Frontal cortex (tissue), 4 donors: ENCODE data around the gene RAB4B. TPM values are rescaled to one million over a fixed set of nuclear protein-coding genes. Genes with fewer than 3 reads are reported as not detected.
"Not testable (repeated sequence)": the region's sequence is repeated elsewhere in the genome, so short reads cannot be mapped to it uniquely, and the experiment has no call there.

Experiments used
- DNase-seq, 2 donors: peaks; one replicate each; pipeline ENCODE4 v3.0.0; 2012; ENCODE audit warnings: low spot score in 2 of 2
- FAIRE-seq: peaks from 2 replicates; lab custom pipeline; 2012; peaks lifted over from hg19 to GRCh38; lab: Jason Lieb, UNC
- total RNA-seq: library from RNA; depleted of rRNA; stranded (reverse); fragments of >200 nt; gene quantifications from one replicate; pipeline ENCODE4 v1.2.3, GENCODE V29; 2014
- donor health status: control.
- donor health status: control.
- donor health status: control.

Gene RAB4B
- total RNA-seq, 1 donor from 2014 or later: 6.1 TPM

GRCh38 chr19:40836754-40837429, 58.8 kb downstream of the RAB4B start:
- FAIRE-seq: no peak
- no peak for DNase-seq

GRCh38 chr19:40838477-40838876, 60.4 kb downstream of the RAB4B start:
- DNase-seq, FAIRE-seq: not testable (repeated sequence)

GRCh38 chr19:40842012-40842411, 64.0 kb downstream of the RAB4B start:
- DNase-seq, FAIRE-seq: not testable (repeated sequence)

GRCh38 chr19:40842997-40843652, 65.1 kb downstream of the RAB4B start:
- not testable (repeated sequence) for DNase-seq, FAIRE-seq

- not testable (repeated sequence) for DNase-seq
These were observed 65.6 kb downstream of the RAB4B start for GRCh38 chr19:40843653-40844052.

More at GRCh38 chr19:40843653-40844052, 65.6 kb downstream of the RAB4B start:
- FAIRE-seq: not testable (repeated sequence)

Other genes starting within 250 kb of the RAB4B start
- 1.6 TPM for gene SHKBP1, start 201.4 kb upstream of the RAB4B start, total RNA-seq
- gene LTBP4, start 176.9 kb upstream of the RAB4B start, total RNA-seq: 25.3 TPM
- 16.7 TPM for gene NUMBL, start 87.6 kb upstream of the RAB4B start, total RNA-seq
- 24.5 TPM for gene COQ8B, start 61.4 kb upstream of the RAB4B start, total RNA-seq
- gene ITPKC, start 61.1 kb upstream of the RAB4B start, total RNA-seq: 5.7 TPM
- under 0.01 TPM for gene ACTMAP, start 27.8 kb upstream of the RAB4B start, total RNA-seq
- gene SNRPA, start 27.0 kb upstream of the RAB4B start, total RNA-seq: 23.6 TPM
- gene MIA, start 2.7 kb upstream of the RAB4B start, total RNA-seq: not detected
- gene EGLN2, start 20.9 kb downstream of the RAB4B start, total RNA-seq: 46.5 TPM
- gene CYP2A6, start 72.2 kb downstream of the RAB4B start, total RNA-seq: not detected
- gene CYP2A7, start 104.0 kb downstream of the RAB4B start, total RNA-seq: not detected
- not detected for gene CYP2B6, start 213.0 kb downstream of the RAB4B start, total RNA-seq